Measurements from ENCODE around the gene FZD1.

DNA sequence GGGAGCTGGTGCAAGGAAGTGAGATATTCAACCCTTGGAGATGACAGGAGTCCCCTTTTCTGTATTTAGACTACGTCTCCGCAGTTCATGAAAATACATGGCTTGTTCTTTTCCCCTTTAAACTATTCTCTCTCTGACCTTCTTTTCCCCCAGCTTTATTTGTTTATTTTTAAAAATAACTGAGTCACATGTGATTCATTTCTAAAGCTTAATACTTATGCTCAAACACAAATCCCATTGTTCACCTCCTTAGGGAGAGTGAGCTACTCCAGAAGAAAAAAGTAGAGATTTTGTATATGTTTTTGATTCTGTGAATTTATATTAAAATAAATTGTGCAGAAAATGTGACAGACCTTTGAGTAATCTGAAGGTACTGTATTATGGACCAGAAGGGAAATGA, 35.9 kb upstream of the FZD1 start:
- TF ChIP-seq, protein P1, sequence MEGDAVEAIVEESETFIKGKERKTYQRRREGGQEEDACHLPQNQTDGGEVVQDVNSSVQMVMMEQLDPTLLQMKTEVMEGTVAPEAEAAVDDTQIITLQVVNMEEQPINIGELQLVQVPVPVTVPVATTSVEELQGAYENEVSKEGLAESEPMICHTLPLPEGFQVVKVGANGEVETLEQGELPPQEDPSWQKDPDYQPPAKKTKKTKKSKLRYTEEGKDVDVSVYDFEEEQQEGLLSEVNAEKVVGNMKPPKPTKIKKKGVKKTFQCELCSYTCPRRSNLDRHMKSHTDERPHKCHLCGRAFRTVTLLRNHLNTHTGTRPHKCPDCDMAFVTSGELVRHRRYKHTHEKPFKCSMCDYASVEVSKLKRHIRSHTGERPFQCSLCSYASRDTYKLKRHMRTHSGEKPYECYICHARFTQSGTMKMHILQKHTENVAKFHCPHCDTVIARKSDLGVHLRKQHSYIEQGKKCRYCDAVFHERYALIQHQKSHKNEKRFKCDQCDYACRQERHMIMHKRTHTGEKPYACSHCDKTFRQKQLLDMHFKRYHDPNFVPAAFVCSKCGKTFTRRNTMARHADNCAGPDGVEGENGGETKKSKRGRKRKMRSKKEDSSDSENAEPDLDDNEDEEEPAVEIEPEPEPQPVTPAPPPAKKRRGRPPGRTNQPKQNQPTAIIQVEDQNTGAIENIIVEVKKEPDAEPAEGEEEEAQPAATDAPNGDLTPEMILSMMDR (IDR thresholded peaks at IDR 0.05; ENCODE audit: control extremely low read depth in 1 of 3, insufficient read depth in 1 of 3, low read depth in 1 of 3, low read length in 3 of 3) = no peak
- TF ChIP-seq EZH2 (IDR thresholded peaks at IDR 0.05; ENCODE audit: low read depth, low read length, severe bottlenecking) (no peak), GTF2F1 (IDR thresholded peaks at IDR 0.05; ENCODE audit: borderline replicate concordance, low read depth, low read length) (no peak), RFX5 (IDR thresholded peaks at IDR 0.05; ENCODE audit: borderline replicate concordance, low read depth, low read length) (no peak), CHD2 (IDR thresholded peaks at IDR 0.05; ENCODE audit: low read length) (no peak), POLR2AphosphoS5 (IDR thresholded peaks at IDR 0.05; ENCODE audit: low read depth, low read length) (no peak)
